Measurements from ENCODE around the gene RNPEPL1. TPM values are rescaled to one million over a fixed set of nuclear protein-coding genes. Genes with fewer than 3 reads are reported as not detected.
A peak's percentile ranks its signal among the peaks of the same experiment; 100 is the strongest.

Gene RNPEPL1
- polyA plus RNA-seq, 3 donors: 15.4 to 100 (median 36.4) TPM

DNA sequence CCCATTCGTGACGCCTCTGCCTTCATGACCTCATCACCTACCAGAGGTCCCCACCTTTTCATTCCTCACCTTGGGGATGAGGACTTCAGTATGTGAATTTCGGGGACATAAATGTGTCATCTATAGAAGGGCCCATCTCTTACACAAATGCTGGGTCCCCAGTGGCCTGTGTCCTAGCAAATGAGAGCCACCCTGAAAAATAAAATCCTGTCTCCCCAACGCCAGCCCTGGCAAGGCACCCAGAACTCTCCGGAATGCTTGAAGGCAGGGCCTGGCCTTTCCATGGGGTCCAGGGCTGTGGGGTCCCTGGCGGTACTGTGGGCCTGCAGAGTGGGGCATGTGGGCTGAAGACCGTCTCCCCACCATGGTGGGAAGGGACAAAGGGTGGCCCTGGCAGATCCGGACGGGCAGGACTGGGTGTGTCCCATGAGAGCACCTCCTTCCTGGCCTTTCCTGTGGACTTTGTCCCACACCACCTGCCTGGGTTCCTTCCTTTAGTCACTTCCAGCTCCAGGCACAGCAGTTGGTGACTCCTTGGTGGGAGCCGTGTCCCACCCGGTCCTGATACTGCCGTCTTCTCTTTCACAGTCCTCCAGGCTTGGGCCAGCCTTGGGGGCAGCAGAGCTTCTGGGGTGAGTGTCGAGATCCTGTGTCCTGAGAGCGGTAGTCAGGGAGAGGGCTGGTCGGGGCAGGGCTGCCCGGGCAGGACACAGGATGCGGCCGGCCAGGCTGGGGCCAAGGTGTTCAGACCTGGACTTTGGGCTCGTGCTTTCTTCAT, 36.8 kb downstream of the RNPEPL1 start:
- H3K9me3 Mint-ChIP-seq: no peaks in the 10 kb centered on the region
- no peak overlapping the region for H2AFZ ChIP-seq (ENCODE audit: insufficient read depth, low read depth, low read length, poor library complexity, severe bottlenecking)
- H3K4me3 ChIP-seq (replicated peaks in 1 of 3; ENCODE audit: low read depth in 2 of 3, low read length in 3 of 3): no peak overlapping the region
- no peaks in the 10 kb centered on the region for H3K9me3 ChIP-seq (replicated peaks in 1 of 2; ENCODE audit: control insufficient read depth in 1 of 2, insufficient read depth in 1 of 2, low read length in 2 of 2)
- H3K4me2 ChIP-seq (replicated peaks; ENCODE audit: extremely low read depth, low read length, poor library complexity, severe bottlenecking): no peak overlapping the region
- no peaks in the 10 kb centered on the region for H3K79me2 ChIP-seq (ENCODE audit: insufficient read depth, low read length)
- peaks cover 9 to 11% of the 10 kb centered on the region in 2 donors for H3K4me1 ChIP-seq (ENCODE audit: control insufficient read depth in 1 of 2, insufficient read depth in 2 of 2, low read length in 2 of 2)
- no peak overlapping the region for H3K4me3 Mint-ChIP-seq
- TF ChIP-seq, protein P1, sequence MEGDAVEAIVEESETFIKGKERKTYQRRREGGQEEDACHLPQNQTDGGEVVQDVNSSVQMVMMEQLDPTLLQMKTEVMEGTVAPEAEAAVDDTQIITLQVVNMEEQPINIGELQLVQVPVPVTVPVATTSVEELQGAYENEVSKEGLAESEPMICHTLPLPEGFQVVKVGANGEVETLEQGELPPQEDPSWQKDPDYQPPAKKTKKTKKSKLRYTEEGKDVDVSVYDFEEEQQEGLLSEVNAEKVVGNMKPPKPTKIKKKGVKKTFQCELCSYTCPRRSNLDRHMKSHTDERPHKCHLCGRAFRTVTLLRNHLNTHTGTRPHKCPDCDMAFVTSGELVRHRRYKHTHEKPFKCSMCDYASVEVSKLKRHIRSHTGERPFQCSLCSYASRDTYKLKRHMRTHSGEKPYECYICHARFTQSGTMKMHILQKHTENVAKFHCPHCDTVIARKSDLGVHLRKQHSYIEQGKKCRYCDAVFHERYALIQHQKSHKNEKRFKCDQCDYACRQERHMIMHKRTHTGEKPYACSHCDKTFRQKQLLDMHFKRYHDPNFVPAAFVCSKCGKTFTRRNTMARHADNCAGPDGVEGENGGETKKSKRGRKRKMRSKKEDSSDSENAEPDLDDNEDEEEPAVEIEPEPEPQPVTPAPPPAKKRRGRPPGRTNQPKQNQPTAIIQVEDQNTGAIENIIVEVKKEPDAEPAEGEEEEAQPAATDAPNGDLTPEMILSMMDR (IDR thresholded peaks at IDR 0.05): no peak
- intact Hi-C loops (cut with micrococcal nuclease): loop anchor here in 1 of 2 donors (10.0 kb wide), 1 partner anchor 60 kb away; no protein-coding TSS in a partner anchor
- no peak overlapping the region for H3K9ac ChIP-seq (ENCODE audit: insufficient read depth, low read length, poor library complexity, severe bottlenecking)
- H3K27me3 ChIP-seq (ENCODE audit: control insufficient read depth in 2 of 2, insufficient read depth in 2 of 2, low read length in 2 of 2): no peaks in the 10 kb centered on the region
- no peak for DNase-seq
- peaks cover 3 to 22% of the 10 kb centered on the region in 2 donors for H3K36me3 ChIP-seq (replicated peaks in 1 of 2; ENCODE audit: control insufficient read depth in 1 of 2, insufficient read depth in 2 of 2, low read length in 2 of 2)
- no peaks in the 10 kb centered on the region for H4K20me1 ChIP-seq (ENCODE audit: insufficient read depth, low read length)
- H3K36me3 Mint-ChIP-seq: peaks cover 9 to 15% of the 10 kb centered on the region in 2 donors
- H3K27ac ChIP-seq (ENCODE audit: low read depth in 1 of 2, low read length in 2 of 2): no peak overlapping the region
- peaks cover 0 to 11% (median 5%) of the 10 kb centered on the region in 3 donors for H3K27me3 Mint-ChIP-seq (ENCODE audit: low read depth in 3 of 3)
- peak overlapping the region in 2 of 7 donors; percentile 33 to 79 for H3K27ac Mint-ChIP-seq
- peaks cover 9% of the 10 kb centered on the region for H3K4me1 Mint-ChIP-seq
- WGBS (ENCODE audit: insufficient coverage): 95% methylated on average over 15 of the region's 19 CpGs

DNA sequence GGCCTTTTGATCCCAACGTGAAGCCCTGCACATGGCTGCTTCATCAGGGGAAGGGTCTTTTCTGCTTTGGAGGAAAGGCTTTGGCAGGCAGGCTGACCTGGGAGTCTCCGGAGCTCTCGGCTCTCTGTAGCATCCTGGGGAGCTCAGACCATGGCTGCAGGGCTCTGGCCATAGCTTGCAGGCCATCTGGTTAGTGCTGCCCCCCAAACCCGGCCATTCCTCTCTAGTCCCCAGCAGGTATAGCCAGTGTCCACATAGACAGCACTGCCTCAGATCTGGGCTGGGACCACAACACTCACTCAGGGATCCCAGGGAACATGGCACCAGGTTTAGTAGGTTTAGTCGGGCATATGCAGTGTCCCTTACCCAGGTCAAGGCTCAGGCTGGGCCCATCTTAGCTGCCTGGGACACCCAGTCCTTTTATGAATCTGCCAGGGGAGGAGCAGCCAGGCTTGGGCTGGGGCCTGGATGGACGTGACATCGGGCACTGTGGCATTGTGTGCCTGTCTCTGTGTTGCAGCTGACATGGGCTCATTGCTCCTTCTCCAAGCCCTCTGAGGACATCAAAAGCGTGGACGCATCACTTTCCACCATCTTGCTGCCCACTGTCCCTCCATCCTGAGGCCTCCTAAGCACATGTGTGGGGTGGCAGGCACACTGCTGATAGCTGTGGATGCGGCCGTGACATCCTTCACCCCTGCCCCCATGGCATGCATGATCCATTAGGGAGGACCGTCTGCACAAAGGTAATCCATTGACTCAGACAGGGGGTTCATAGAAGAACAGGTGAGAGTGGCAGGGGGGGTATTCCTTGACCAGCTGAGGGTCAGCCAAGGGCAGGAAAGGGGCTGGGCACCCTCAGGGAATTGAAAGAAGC, 37.8 kb downstream of the RNPEPL1 start:
- Histone ChIP-seq H3K4me1 (ENCODE audit: control insufficient read depth in 1 of 2, insufficient read depth in 2 of 2, low read length in 2 of 2) (peaks cover 12 to 13% of the 10 kb centered on the region in 2 donors), H3K79me2 (ENCODE audit: insufficient read depth, low read length) (no peaks in the 10 kb centered on the region), H3K36me3 (replicated peaks in 1 of 2; ENCODE audit: control insufficient read depth in 1 of 2, insufficient read depth in 2 of 2, low read length in 2 of 2) (peaks cover 0 to 16% of the 10 kb centered on the region in 2 donors), H3K27me3 (ENCODE audit: control insufficient read depth in 2 of 2, insufficient read depth in 2 of 2, low read length in 2 of 2) (no peaks in the 10 kb centered on the region), H3K27ac (ENCODE audit: low read depth in 1 of 2, low read length in 2 of 2) (no peak overlapping the region), H3K4me3 (replicated peaks in 1 of 3; ENCODE audit: low read depth in 2 of 3, low read length in 3 of 3) (no peak overlapping the region), H3K4me2 (replicated peaks; ENCODE audit: extremely low read depth, low read length, poor library complexity, severe bottlenecking) (no peak overlapping the region), H2AFZ (ENCODE audit: insufficient read depth, low read depth, low read length, poor library complexity, severe bottlenecking) (no peak overlapping the region), H4K20me1 (ENCODE audit: insufficient read depth, low read length) (no peaks in the 10 kb centered on the region), H3K9me3 (replicated peaks in 1 of 2; ENCODE audit: control insufficient read depth in 1 of 2, insufficient read depth in 1 of 2, low read length in 2 of 2) (no peaks in the 10 kb centered on the region), H3K9ac (ENCODE audit: insufficient read depth, low read length, poor library complexity, severe bottlenecking) (no peak overlapping the region)
- TF ChIP-seq, protein P1 (IDR thresholded peaks at IDR 0.05): no peak
- no peak overlapping the region for H3K27ac Mint-ChIP-seq
- WGBS (ENCODE audit: insufficient coverage): 99% methylated on average over 6 of the region's 12 CpGs
- H3K36me3 Mint-ChIP-seq: peaks cover 5 to 9% of the 10 kb centered on the region in 2 donors
- no peaks in the 10 kb centered on the region for H3K9me3 Mint-ChIP-seq
- peaks cover 9% of the 10 kb centered on the region for H3K4me1 Mint-ChIP-seq
- peaks cover 0 to 11% (median 5%) of the 10 kb centered on the region in 3 donors for H3K27me3 Mint-ChIP-seq (ENCODE audit: low read depth in 3 of 3)
- DNase-seq: no peak
- no peak overlapping the region for H3K4me3 Mint-ChIP-seq
- intact Hi-C loops (cut with micrococcal nuclease): loop anchor here in 1 of 2 donors (10.0 kb wide), 1 partner anchor 59 kb away; no protein-coding TSS in a partner anchor

Data from CD14-positive monocyte (primary cell).